Smooth muscle cell (in vitro differentiated cells): ENCODE measurements around the gene KLHL17. TPM values are rescaled to one million over a fixed set of nuclear protein-coding genes. Genes with fewer than 3 reads are reported as not detected.

Source experiments
- DNase-seq: peaks from one replicate; lab custom pipeline; 2025; ENCODE audit not compliant: unreplicated experiment; lab: John Stamatoyannopoulos, UW
- H2AFZ ChIP-seq: fragments of 200-600 bp; sonication (generic); 2 replicates; pipeline ENCODE4 v1.6.0; 2016; ENCODE audit warnings: antibody characterized with exemption, low read depth, mild to moderate bottlenecking
- H3F3A ChIP-seq: fragments of 200-600 bp; sonication (generic); 2 replicates; pipeline ENCODE4 v1.6.0; 2017; ENCODE audit warnings: antibody characterized with exemption, low read depth
- H3K27ac ChIP-seq: fragments of 200-600 bp; sonication (generic); 2 replicates; pipeline ENCODE4 v1.5.1; 2016; ENCODE audit warnings: low read depth, mild to moderate bottlenecking
- H3K27me3 ChIP-seq: fragments of 200-600 bp; sonication (generic); 2 replicates; pipeline ENCODE4 v1.6.1; 2016; ENCODE audit warnings: low read depth, mild to moderate bottlenecking
- H3K36me3 ChIP-seq: fragments of 200-600 bp; sonication (generic); 2 replicates; pipeline ENCODE4 v1.5.1; 2016; ENCODE audit warnings: low read depth
- H3K4me1 ChIP-seq: fragments of 200-600 bp; sonication (generic); 2 replicates; pipeline ENCODE4 v1.5.1; 2016; ENCODE audit warnings: low read depth
- H3K4me2 ChIP-seq: fragments of 200-600 bp; sonication (generic); 2 replicates; pipeline ENCODE4 v1.6.0; 2016; ENCODE audit warnings: mild to moderate bottlenecking
- H3K4me3 ChIP-seq: fragments of 200-600 bp; sonication (generic); 2 replicates; pipeline ENCODE4 v1.5.1; 2016; ENCODE audit warnings: mild to moderate bottlenecking
- H3K79me2 ChIP-seq: fragments of 200-600 bp; sonication (generic); 2 replicates; pipeline ENCODE4 v1.6.0; 2016; ENCODE audit warnings: low read depth, mild to moderate bottlenecking
- H3K9ac ChIP-seq: fragments of 200-600 bp; sonication (generic); 2 replicates; pipeline ENCODE4 v1.6.0; 2016; ENCODE audit warnings: low read depth
- H3K9me3 ChIP-seq: fragments of 200-600 bp; sonication (generic); replicated peaks from 2 replicates; pipeline ENCODE4 v1.5.1; 2016; ENCODE audit warnings: low read depth
- H4K20me1 ChIP-seq: fragments of 200-600 bp; sonication (generic); 2 replicates; pipeline ENCODE4 v1.6.0; 2016; ENCODE audit warnings: low read depth
- WGBS: methylation state at CpG from one replicate; pipeline ENCODE4 v1.1.7; 2016; ENCODE audit warnings: low lambda C conversion rate; 5-methylcytosine and 5-hydroxymethylcytosine counted together
- polyA plus RNA-seq: library from polyadenylated mRNA; unstranded; fragments of >200 nt; fragmentation: Nextera tagmentation; extraction: Ambion mirVana; gene quantifications from 2 replicates; pipeline ENCODE4 v1.2.1, GENCODE V29; 2016
- total RNA-seq: library from RNA; depleted of rRNA; stranded (reverse); fragments of >200 nt; gene quantifications from 2 replicates; pipeline ENCODE4 v1.2.3, GENCODE V29; 2014
- TF ChIP-seq, protein P1 (sequence below): fragments of 200-600 bp; sonication (generic); IDR thresholded peaks from 2 replicates; pipeline ENCODE4 v1.5.1; 2017; ENCODE audit warnings: borderline replicate concordance, mild to moderate bottlenecking, antibody characterized with exemption; ENCODE audit not compliant: insufficient read depth, poor library complexity, severe bottlenecking

KLHL17 gene
- total and polyA plus RNA-seq, 2 experiments from 2014 or later, result 10.2 to 29.9 TPM

DNA sequence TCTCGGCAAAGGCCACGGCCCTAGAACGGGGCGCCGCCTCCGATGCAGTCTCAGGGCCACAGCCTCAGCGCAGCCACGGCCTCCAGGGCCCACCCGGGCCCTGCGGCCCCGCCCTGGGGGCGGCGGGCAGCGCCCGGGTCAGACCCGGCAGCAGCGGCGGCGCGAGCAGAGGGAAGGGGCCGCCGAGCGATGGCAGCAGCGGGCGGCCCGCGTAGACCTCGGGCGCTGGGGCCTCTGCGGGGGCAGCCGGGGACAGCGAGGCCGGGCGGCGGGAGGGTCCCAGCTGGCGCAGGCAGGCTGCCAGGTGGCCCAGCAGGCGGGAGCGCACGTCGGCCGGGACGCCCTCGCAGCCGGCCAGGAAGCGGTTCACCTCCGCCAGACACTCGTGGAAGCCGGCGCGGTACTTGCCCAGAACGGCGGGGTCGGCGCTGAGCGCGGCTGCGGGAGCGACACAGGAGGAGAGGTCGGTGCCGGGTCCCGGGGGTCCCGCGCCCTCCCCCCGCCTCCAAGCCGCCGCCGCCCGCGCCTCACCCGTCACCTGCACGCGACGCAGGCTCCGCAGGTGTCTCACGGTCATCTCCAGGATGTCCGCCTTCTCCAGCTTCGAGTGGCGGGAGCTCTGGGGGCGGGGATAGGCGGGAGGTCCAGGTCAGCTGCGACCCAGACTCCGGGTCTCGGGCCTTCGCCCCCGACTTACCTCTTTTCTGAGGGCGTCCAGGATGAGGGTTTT is 38.8 kb downstream of the KLHL17 start:
- Histone ChIP-seq H4K20me1 (peaks cover 33% of the 10 kb centered on the region), H3F3A (no peaks in the 10 kb centered on the region), H3K36me3 (no peaks in the 10 kb centered on the region), H3K9ac (peak overlapping the region; percentile 76), H2AFZ (no peak overlapping the region), H3K27ac (no peak overlapping the region), H3K4me3 (peak overlapping the region; percentile 70), H3K4me1 (peaks cover 4% of the 10 kb centered on the region), H3K9me3 (no peaks in the 10 kb centered on the region), H3K27me3 (no peaks in the 10 kb centered on the region), H3K4me2 (peak overlapping the region; percentile 99), H3K79me2 (peaks cover 3% of the 10 kb centered on the region)
- TF ChIP-seq, protein P1, sequence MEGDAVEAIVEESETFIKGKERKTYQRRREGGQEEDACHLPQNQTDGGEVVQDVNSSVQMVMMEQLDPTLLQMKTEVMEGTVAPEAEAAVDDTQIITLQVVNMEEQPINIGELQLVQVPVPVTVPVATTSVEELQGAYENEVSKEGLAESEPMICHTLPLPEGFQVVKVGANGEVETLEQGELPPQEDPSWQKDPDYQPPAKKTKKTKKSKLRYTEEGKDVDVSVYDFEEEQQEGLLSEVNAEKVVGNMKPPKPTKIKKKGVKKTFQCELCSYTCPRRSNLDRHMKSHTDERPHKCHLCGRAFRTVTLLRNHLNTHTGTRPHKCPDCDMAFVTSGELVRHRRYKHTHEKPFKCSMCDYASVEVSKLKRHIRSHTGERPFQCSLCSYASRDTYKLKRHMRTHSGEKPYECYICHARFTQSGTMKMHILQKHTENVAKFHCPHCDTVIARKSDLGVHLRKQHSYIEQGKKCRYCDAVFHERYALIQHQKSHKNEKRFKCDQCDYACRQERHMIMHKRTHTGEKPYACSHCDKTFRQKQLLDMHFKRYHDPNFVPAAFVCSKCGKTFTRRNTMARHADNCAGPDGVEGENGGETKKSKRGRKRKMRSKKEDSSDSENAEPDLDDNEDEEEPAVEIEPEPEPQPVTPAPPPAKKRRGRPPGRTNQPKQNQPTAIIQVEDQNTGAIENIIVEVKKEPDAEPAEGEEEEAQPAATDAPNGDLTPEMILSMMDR, result no peak
- DNase-seq, result no peak
- WGBS, result 2% methylated on average over 40 of the region's 86 CpGs

GRCh38 chr1:999725-1000356 is 39.5 kb downstream of the KLHL17 start, which contains the start of gene HES4:
Gene HES4, minus strand, starts transcription at chr1:1000097. Its CDS starts 124 bp downstream, at chr1:999973.
- Histone ChIP-seq H3K9ac (peak within 1 kb of the TSS; percentile 88), H3K4me1 (peaks cover 5% of the 10 kb centered on the region), H3K27ac (peak within 1 kb of the TSS; percentile 94), H3K36me3 (no peaks in the 10 kb centered on the region), H3K79me2 (peaks cover 3% of the 10 kb centered on the region), H3K27me3 (no peaks in the 10 kb centered on the region), H3K4me2 (peak within 1 kb of the TSS; percentile 99), H3F3A (no peaks in the 10 kb centered on the region), H2AFZ (peak within 1 kb of the TSS; percentile 58), H3K4me3 (peak within 1 kb of the TSS; percentile 70), H3K9me3 (no peaks in the 10 kb centered on the region), H4K20me1 (peaks cover 33% of the 10 kb centered on the region)
- DNase-seq, result peak; percentile 89
- TF ChIP-seq, protein P1, result no peak
- 2% methylated on average over 80 of the region's 95 CpGs for WGBS

- TF ChIP-seq, protein P1, result no peak
- H3K4me1 ChIP-seq, result peaks cover 12% of the 10 kb centered on the region
- DNase-seq, result peak; percentile 89
- H4K20me1 ChIP-seq, result peaks cover 33% of the 10 kb centered on the region
- 2% methylated on average over 49 of the region's 75 CpGs for WGBS
- peak overlapping the region; percentile 70 for H3K4me3 ChIP-seq
- peak overlapping the region; percentile 99 for H3K4me2 ChIP-seq
- H3K27me3 ChIP-seq, result no peaks in the 10 kb centered on the region
- no peaks in the 10 kb centered on the region for H3F3A ChIP-seq
- peak overlapping the region; percentile 58 for H2AFZ ChIP-seq
- no peaks in the 10 kb centered on the region for H3K36me3 ChIP-seq
- peaks cover 3% of the 10 kb centered on the region for H3K79me2 ChIP-seq
- H3K27ac ChIP-seq, result peak overlapping the region; percentile 94
- H3K9ac ChIP-seq, result peak overlapping the region; percentile 88
- H3K9me3 ChIP-seq, result no peaks in the 10 kb centered on the region
These were observed 40.1 kb downstream of the KLHL17 start for GRCh38 chr1:1000357-1001056.
